Vagina (tissue), 2 donors: ENCODE data around the gene TRPM4. TPM values are rescaled to one million over a fixed set of nuclear protein-coding genes. Genes with fewer than 3 reads are reported as not detected.
"Not testable (repeated sequence)": the region's sequence is repeated elsewhere in the genome, so short reads cannot be mapped to it uniquely, and the experiment has no call there.

Source experiments
- DNase-seq, 2 donors: peaks; one replicate each; pipeline ENCODE4 v3.0.0-alpha.2; 2017; ENCODE audit errors: extremely low spot score in 2 of 2
- H3K27ac ChIP-seq: fragments of 200-600 bp; sonication (generic); one replicate; pipeline ENCODE4 v1.5.1; 2019
- H3K27me3 ChIP-seq: fragments of 200-600 bp; sonication (generic); one replicate; pipeline ENCODE4 v1.5.1; 2019
- H3K36me3 ChIP-seq, 2 donors: fragments of 200-600 bp; sonication (generic); one replicate each; pipeline ENCODE4 v1.5.1; 2017 to 2019
- H3K4me1 ChIP-seq: fragments of 200-600 bp; sonication (generic); one replicate; pipeline ENCODE4 v1.5.1; 2019
- H3K4me3 ChIP-seq, 2 donors: fragments of 200-600 bp; sonication (generic); 1 replicate in 1 of 2; 2 replicates in 1 of 2; pipeline ENCODE4 v1.5.1; 2016 to 2019
- H3K9me3 ChIP-seq: fragments of 200-600 bp; sonication (generic); one replicate; pipeline ENCODE4 v1.5.1; 2019
- CTCF ChIP-seq, 3 experiments: fragments of 450-650 bp in 2 of 3; fragments of 200-600 bp in 1 of 3; sonication (generic) in 1 of 3; IDR thresholded peaks; one replicate each; pipeline ENCODE4 v1.5.1; 2017 to 2019; ENCODE audit warnings: antibody characterized with exemption in 3 of 3, mild to moderate bottlenecking in 2 of 3, moderate library complexity in 2 of 3
- POLR2A ChIP-seq, 2 donors: fragments of 450-650 bp; IDR thresholded peaks; one replicate each; pipeline ENCODE4 v1.6.1; 2017; ENCODE audit warnings: antibody characterized with exemption in 2 of 2, mild to moderate bottlenecking in 2 of 2, moderate library complexity in 2 of 2
- POLR2AphosphoS5 ChIP-seq, 2 donors: sonication (generic); formaldehyde crosslinking; IDR thresholded peaks; one replicate each; pipeline ENCODE4 v1.9.0; 2017; ENCODE audit warnings: antibody characterized with exemption in 2 of 2, mild to moderate bottlenecking in 2 of 2, low read depth in 1 of 2; ENCODE audit not compliant: insufficient read depth in 1 of 2
- intact Hi-C: fragments of 100-400 bp; cut with DNase I; formaldehyde crosslinking; loops from one replicate; pipeline ENCODE4 v1.15.1; 2023
- total RNA-seq: library from RNA; depleted of rRNA; stranded (reverse); fragments of >200 nt; gene quantifications from one replicate; pipeline ENCODE4 v1.2.3, GENCODE V29; 2016

Gene TRPM4
- total RNA-seq, 1 donor from 2014 or later: 22.8 TPM

- Histone ChIP-seq H3K4me3 (no peak overlapping the region), H3K36me3 (peaks cover 0 to 10% of the 10 kb centered on the region in 2 donors), H3K27ac (no peak overlapping the region), H3K9me3 (no peaks in the 10 kb centered on the region), H3K27me3 (no peaks in the 10 kb centered on the region), H3K4me1 (no peaks in the 10 kb centered on the region)
- TF ChIP-seq POLR2A (IDR thresholded peaks at IDR 0.05): no peak
- no peak for TF ChIP-seq CTCF (IDR thresholded peaks at IDR 0.05)
- no peak for TF ChIP-seq POLR2AphosphoS5 (IDR thresholded peaks at IDR 0.05; ENCODE audit: insufficient read depth in 1 of 2, low read depth in 1 of 2)
- intact Hi-C loops: no loop called here
- DNase-seq: no peak
Observed at GRCh38 chr19:49180659-49181058, 23.1 kb downstream of the TRPM4 start.

GRCh38 chr19:49182010-49182847, 24.6 kb downstream of the TRPM4 start:
- H3K4me1 ChIP-seq, H3K27me3 ChIP-seq, H3K27ac ChIP-seq, intact Hi-C loops, H3K9me3 ChIP-seq, DNase-seq, H3K4me3 ChIP-seq: not testable (repeated sequence)
- H3K36me3 ChIP-seq: peaks cover 0 to 17% of the 10 kb centered on the region in 2 donors

GRCh38 chr19:49182848-49183375, 25.3 kb downstream of the TRPM4 start:
- no peak for DNase-seq
- no peaks in the 10 kb centered on the region for H3K27me3 ChIP-seq
- H3K9me3 ChIP-seq: no peaks in the 10 kb centered on the region
- intact Hi-C loops: no loop called here
- H3K36me3 ChIP-seq: peaks cover 0 to 24% of the 10 kb centered on the region in 2 donors
- H3K27ac ChIP-seq: no peak overlapping the region
- TF ChIP-seq CTCF (IDR thresholded peaks at IDR 0.05) (no peak), POLR2A (IDR thresholded peaks at IDR 0.05) (no peak), POLR2AphosphoS5 (IDR thresholded peaks at IDR 0.05; ENCODE audit: insufficient read depth in 1 of 2, low read depth in 1 of 2) (no peak)
- no peak overlapping the region for H3K4me3 ChIP-seq
- H3K4me1 ChIP-seq: no peaks in the 10 kb centered on the region

- Histone ChIP-seq H3K36me3 (peaks cover 0 to 43% of the 10 kb centered on the region in 2 donors), H3K9me3 (no peaks in the 10 kb centered on the region), H3K27me3 (no peaks in the 10 kb centered on the region), H3K4me3 (no peak overlapping the region), H3K4me1 (no peaks in the 10 kb centered on the region), H3K27ac (no peak overlapping the region)
- DNase-seq: no peak
- intact Hi-C loops: no loop called here
- no peak for TF ChIP-seq POLR2AphosphoS5 (IDR thresholded peaks at IDR 0.05; ENCODE audit: insufficient read depth in 1 of 2, low read depth in 1 of 2)
- no peak for TF ChIP-seq CTCF (IDR thresholded peaks at IDR 0.05)
- TF ChIP-seq POLR2A (IDR thresholded peaks at IDR 0.05): no peak
Observed at GRCh38 chr19:49186108-49186507, 28.5 kb downstream of the TRPM4 start.

GRCh38 chr19:49188626-49189200, 31.1 kb downstream of the TRPM4 start:
- no peak for TF ChIP-seq POLR2AphosphoS5 (IDR thresholded peaks at IDR 0.05; ENCODE audit: insufficient read depth in 1 of 2, low read depth in 1 of 2)
- no peak for TF ChIP-seq POLR2A (IDR thresholded peaks at IDR 0.05)
- no peak for TF ChIP-seq CTCF (IDR thresholded peaks at IDR 0.05)
- no peak overlapping the region for H3K4me3 ChIP-seq
- intact Hi-C loops: no loop called here
- no peak for DNase-seq
- peaks cover 0 to 33% of the 10 kb centered on the region in 2 donors for H3K36me3 ChIP-seq
- no peaks in the 10 kb centered on the region for H3K4me1 ChIP-seq
- no peaks in the 10 kb centered on the region for H3K9me3 ChIP-seq
- no peaks in the 10 kb centered on the region for H3K27me3 ChIP-seq
- H3K27ac ChIP-seq: no peak overlapping the region
